WI38 (cell line): Measurements from ENCODE around the gene FUS.
A peak's percentile ranks its signal among the peaks of the same experiment; 100 is the strongest.

Experiments
- H3K4me3 ChIP-seq: 2 replicates; pipeline ENCODE4 v1.5.1; 2011; ENCODE audit warnings: low read depth, mild to moderate bottlenecking, control low read depth, low read length
- TF ChIP-seq, protein P1 (sequence below): IDR thresholded peaks from 2 replicates; pipeline ENCODE4 v1.5.1; 2012; ENCODE audit warnings: low read depth, mild to moderate bottlenecking, control low read depth, low read length

The FUS gene

DNA sequence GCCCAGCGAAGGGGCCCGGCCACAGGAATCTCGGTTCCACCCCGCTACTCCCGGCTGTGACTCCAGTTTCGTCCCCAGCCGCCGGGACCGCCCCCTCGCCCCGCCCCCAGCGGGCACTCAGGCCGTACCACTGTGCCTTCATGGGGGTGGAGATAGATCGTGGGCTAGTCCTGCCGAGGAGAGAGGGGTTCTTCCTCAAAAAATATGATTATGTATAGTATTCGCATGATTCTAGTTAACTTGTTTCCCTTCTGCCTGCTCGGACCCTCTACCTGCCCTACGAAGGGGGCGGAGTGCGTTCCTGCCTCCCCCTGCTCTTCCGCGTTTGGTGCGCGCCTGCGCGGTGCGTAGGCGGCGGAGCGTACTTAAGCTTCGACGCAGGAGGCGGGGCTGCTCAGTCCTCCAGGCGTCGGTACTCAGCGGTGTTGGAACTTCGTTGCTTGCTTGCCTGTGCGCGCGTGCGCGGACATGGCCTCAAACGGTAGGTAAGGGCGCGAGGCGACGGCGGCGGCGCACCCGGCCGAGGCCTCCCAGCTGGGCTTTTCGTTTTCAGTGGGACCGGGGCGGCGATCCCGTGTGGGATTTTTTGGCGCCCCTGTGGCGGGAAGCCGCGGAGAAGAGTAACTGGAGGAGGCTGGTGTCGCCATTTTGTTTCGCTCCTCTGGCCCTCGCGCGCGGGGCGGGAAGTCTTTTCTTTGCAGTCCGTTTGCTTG is at the start of gene FUS:
TSS of gene FUS (plus strand) at position 393 of the 713 bp plus-strand sequence. CDS start at position 469, 76 bp downstream.
- TF ChIP-seq, protein P1, sequence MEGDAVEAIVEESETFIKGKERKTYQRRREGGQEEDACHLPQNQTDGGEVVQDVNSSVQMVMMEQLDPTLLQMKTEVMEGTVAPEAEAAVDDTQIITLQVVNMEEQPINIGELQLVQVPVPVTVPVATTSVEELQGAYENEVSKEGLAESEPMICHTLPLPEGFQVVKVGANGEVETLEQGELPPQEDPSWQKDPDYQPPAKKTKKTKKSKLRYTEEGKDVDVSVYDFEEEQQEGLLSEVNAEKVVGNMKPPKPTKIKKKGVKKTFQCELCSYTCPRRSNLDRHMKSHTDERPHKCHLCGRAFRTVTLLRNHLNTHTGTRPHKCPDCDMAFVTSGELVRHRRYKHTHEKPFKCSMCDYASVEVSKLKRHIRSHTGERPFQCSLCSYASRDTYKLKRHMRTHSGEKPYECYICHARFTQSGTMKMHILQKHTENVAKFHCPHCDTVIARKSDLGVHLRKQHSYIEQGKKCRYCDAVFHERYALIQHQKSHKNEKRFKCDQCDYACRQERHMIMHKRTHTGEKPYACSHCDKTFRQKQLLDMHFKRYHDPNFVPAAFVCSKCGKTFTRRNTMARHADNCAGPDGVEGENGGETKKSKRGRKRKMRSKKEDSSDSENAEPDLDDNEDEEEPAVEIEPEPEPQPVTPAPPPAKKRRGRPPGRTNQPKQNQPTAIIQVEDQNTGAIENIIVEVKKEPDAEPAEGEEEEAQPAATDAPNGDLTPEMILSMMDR, result no peak
- H3K4me3 ChIP-seq, result peak within 1 kb of the TSS; percentile 95

DNA sequence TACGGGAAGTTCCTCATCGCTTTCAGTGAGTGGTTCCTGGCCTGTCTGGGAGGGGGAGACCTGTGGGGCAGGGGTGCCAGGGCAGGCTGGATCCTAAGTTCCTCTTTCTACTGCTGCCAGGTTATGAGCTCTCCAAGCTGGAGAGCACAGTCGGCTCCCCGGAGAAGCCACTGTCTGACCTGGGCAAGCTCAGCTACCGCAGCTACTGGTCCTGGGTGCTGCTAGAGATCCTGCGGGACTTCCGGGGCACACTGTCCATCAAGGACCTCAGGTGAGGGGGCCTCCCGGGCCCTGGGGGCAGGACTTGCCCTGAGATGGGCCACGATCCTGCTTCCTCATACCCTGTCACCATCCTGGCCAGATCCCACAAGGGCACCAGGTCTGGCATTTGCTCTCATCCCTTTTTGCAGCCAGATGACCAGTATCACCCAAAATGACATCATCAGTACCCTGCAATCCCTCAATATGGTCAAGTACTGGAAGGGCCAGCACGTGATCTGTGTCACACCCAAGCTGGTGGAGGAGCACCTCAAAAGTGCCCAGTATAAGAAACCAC is 49.5 kb upstream of the FUS start:
- TF ChIP-seq, protein P1, result no peak
- no peak overlapping the region for H3K4me3 ChIP-seq

- H3K4me3 ChIP-seq, result no peak overlapping the region
- TF ChIP-seq, protein P1, result no peak
Measured at GRCh38 chr16:31130899-31131298, 49.0 kb upstream of the FUS start.

DNA sequence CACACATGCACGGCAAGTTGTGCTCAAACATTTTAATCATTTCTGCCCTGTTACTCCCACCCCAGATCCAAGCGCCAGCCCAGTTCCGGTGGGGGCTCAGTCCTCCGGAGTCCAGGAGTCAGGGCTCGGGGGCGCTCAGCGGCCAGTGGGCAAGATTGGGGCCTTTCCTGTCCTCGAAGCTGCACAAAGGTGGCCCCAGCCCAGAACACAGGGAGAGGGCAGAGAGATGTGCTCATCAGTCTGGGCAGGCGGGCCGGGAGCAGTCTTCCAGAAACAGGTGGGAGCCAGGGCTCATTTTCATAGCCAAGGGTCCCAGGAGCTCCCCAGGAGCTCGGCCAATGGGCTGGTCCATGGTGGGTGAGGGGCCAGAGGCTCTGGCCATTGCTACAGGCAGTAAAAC is 48.5 kb upstream of the FUS start:
- no peak overlapping the region for H3K4me3 ChIP-seq
- TF ChIP-seq, protein P1, result no peak

GRCh38 chr16:31131841-31132271 is 48.1 kb upstream of the FUS start:
- TF ChIP-seq, protein P1, result no peak
- no peak overlapping the region for H3K4me3 ChIP-seq

- TF ChIP-seq, protein P1, result no peak
- no peak overlapping the region for H3K4me3 ChIP-seq
Measured at GRCh38 chr16:31132303-31132979, 47.5 kb upstream of the FUS start.

GRCh38 chr16:31133046-31133501 is 46.9 kb upstream of the FUS start:
- no peak overlapping the region for H3K4me3 ChIP-seq
- TF ChIP-seq, protein P1, result no peak
